Esophagus squamous epithelium (tissue), 4 donors: ENCODE results near the gene KRT27.

ENCODE experiments used
- POLR2A ChIP-seq, 4 donors: fragments of 450-650 bp; IDR thresholded peaks; one replicate each; pipeline ENCODE4 v1.6.1; 2017; ENCODE audit warnings: antibody characterized with exemption in 4 of 4, mild to moderate bottlenecking in 4 of 4, moderate library complexity in 3 of 4
- TF ChIP-seq, protein P1 (sequence below), 6 experiments: fragments of 450-650 bp in 4 of 6; fragments of 200-600 bp in 2 of 6; sonication (generic) in 2 of 6; IDR thresholded peaks; one replicate each; pipeline ENCODE4 v1.5.1; 2016 to 2019; ENCODE audit warnings: antibody characterized with exemption in 6 of 6, mild to moderate bottlenecking in 4 of 6, moderate library complexity in 4 of 6

DNA sequence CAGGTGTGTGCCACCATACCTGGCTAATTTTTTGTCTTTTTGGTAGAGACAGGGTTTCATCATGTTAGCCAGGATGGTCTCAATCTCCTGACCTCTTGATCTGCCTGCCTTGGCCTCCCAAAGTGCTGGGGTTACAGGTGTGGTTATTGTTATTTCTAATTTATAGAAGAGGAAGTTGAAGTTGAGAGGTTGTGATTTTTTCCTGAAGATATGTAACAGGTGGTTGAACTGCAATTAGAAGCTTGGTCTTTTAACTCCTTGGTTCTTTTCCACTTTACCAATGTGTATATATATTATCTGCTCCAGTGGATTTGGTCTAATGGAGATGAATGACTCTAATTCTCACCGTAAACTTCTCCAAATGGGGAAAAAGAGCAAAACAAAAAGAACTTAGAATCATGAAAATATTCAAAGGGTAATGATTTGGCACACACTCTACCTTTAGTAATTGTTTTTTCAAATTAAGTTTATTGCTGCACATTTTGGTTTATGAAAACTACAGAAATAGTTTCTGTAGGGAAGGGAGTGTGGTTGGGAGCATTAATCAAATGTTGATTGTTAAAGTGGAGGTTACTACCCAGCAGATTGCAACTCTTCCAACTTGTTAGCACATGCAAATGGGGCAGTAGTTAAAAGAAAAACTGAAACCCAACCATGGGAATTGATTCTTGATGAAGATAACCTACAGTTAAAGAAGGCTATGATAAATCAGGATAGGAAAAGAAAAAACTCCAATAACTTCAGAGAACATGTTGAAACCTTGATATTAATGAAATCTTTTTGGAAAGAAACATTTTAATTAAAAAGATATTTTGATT, 41.9 kb upstream of the KRT27 start:
- TF ChIP-seq, protein P1, sequence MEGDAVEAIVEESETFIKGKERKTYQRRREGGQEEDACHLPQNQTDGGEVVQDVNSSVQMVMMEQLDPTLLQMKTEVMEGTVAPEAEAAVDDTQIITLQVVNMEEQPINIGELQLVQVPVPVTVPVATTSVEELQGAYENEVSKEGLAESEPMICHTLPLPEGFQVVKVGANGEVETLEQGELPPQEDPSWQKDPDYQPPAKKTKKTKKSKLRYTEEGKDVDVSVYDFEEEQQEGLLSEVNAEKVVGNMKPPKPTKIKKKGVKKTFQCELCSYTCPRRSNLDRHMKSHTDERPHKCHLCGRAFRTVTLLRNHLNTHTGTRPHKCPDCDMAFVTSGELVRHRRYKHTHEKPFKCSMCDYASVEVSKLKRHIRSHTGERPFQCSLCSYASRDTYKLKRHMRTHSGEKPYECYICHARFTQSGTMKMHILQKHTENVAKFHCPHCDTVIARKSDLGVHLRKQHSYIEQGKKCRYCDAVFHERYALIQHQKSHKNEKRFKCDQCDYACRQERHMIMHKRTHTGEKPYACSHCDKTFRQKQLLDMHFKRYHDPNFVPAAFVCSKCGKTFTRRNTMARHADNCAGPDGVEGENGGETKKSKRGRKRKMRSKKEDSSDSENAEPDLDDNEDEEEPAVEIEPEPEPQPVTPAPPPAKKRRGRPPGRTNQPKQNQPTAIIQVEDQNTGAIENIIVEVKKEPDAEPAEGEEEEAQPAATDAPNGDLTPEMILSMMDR (IDR thresholded peaks at IDR 0.05): no peak
- no peak for TF ChIP-seq POLR2A (IDR thresholded peaks at IDR 0.05)
